Caco-2 (cell line): ENCODE results near the gene CDON. TPM values are rescaled to one million over a fixed set of nuclear protein-coding genes. Genes with fewer than 3 reads are reported as not detected.
A peak's percentile ranks its signal among the peaks of the same experiment; 100 is the strongest.

Source experiments
- BruUV-seq: library from RNA; stranded (reverse); fragments of 400-500 nt; replicated peaks from 2 replicates; lab custom pipeline; 2021; lab: Mats Ljungman, UMichigan
- CTCF ChIA-PET: fragments of 300-600 bp; sonication (Branson Sonifier 250); formaldehyde crosslinking; loops from one replicate; lab custom pipeline; 2022; ENCODE audit warnings: antibody characterized with exemption; lab: Charles Lee
- POLR2A ChIA-PET: fragments of 300-600 bp; sonication (Branson Sonifier 250); formaldehyde crosslinking; loops from one replicate; lab custom pipeline; 2022; ENCODE audit warnings: antibody characterized with exemption; lab: Charles Lee
- DNase-seq, 2 experiments: peaks; one replicate each; pipeline versions ENCODE4 v3.0.0 to v3.0.0-alpha.2; 2020 to 2022
- H3K27me3 ChIP-seq: replicated peaks from 2 replicates; pipeline ENCODE4 v1.6.0; 2011; ENCODE audit warnings: low read length; ENCODE audit not compliant: control insufficient read depth, insufficient read depth
- H3K36me3 ChIP-seq: 2 replicates; pipeline ENCODE4 v1.5.1; 2011; ENCODE audit warnings: low read length; ENCODE audit not compliant: control insufficient read depth, insufficient read depth
- H3K4me1 ChIP-seq: fragments of 250-450 bp; sonication (Bioruptor Pico); 2 replicates; pipeline ENCODE4 v1.5.1; 2020; ENCODE audit warnings: mild to moderate bottlenecking
- H3K4me3 ChIP-seq: 2 replicates; pipeline ENCODE4 v1.5.1; 2011; ENCODE audit warnings: low read depth, mild to moderate bottlenecking, control low read depth, low read length
- H3K9me3 ChIP-seq: fragments of 250-450 bp; sonication (Bioruptor Pico); 2 replicates; pipeline ENCODE4 v1.5.1; 2020; ENCODE audit warnings: mild to moderate bottlenecking, moderate library complexity
- H3K27ac Mint-ChIP-seq: one replicate; pipeline ENCODE4 v1.8.0; 2022; ENCODE audit warnings: mixed read lengths; ENCODE audit not compliant: unreplicated experiment
- H3K27me3 Mint-ChIP-seq: one replicate; pipeline ENCODE4 v1.8.0; 2022; ENCODE audit warnings: mixed read lengths; ENCODE audit not compliant: insufficient read depth, unreplicated experiment
- H3K36me3 Mint-ChIP-seq: one replicate; pipeline ENCODE4 v1.8.0; 2022; ENCODE audit warnings: mild to moderate bottlenecking, mixed read lengths; ENCODE audit not compliant: insufficient read depth, unreplicated experiment
- H3K4me1 Mint-ChIP-seq: one replicate; pipeline ENCODE4 v1.8.0; 2022; ENCODE audit warnings: low read depth, mixed read lengths; ENCODE audit not compliant: unreplicated experiment
- H3K4me3 Mint-ChIP-seq: one replicate; pipeline ENCODE4 v1.8.0; 2022; ENCODE audit warnings: mild to moderate bottlenecking, moderate library complexity, mixed read lengths; ENCODE audit not compliant: unreplicated experiment
- H3K9me3 Mint-ChIP-seq: one replicate; pipeline ENCODE4 v1.8.0; 2022; ENCODE audit warnings: mixed read lengths; ENCODE audit not compliant: unreplicated experiment
- intact Hi-C: fragments of 100-400 bp; cut with micrococcal nuclease; formaldehyde crosslinking; loops from one replicate; pipeline ENCODE4 v1.10.0; 2022; ENCODE audit not compliant: unreplicated experiment
- total RNA-seq: library from RNA; stranded (reverse); gene quantifications from 2 replicates; pipeline ENCODE4 v1.2.3, GENCODE V29; 2022
- TF ChIP-seq, protein P1 (sequence below), 2 experiments: fragments of 200-600 bp in 1 of 2; IDR thresholded peaks; 1 replicate in 1 of 2; 2 replicates in 1 of 2; pipeline versions ENCODE4 v1.5.1 to v1.8.0; 2011 to 2022; ENCODE audit warnings: antibody characterized with exemption in 1 of 2, control low read depth in 1 of 2, inconsistent platforms in 1 of 2, low read depth in 1 of 2, low read length in 1 of 2, mild to moderate bottlenecking in 1 of 2, moderate library complexity in 1 of 2; ENCODE audit not compliant: insufficient read depth in 1 of 2, severe bottlenecking in 1 of 2, unreplicated experiment in 1 of 2

Gene CDON
- total RNA-seq, 1 experiment from 2014 or later = 6.8 TPM

DNA sequence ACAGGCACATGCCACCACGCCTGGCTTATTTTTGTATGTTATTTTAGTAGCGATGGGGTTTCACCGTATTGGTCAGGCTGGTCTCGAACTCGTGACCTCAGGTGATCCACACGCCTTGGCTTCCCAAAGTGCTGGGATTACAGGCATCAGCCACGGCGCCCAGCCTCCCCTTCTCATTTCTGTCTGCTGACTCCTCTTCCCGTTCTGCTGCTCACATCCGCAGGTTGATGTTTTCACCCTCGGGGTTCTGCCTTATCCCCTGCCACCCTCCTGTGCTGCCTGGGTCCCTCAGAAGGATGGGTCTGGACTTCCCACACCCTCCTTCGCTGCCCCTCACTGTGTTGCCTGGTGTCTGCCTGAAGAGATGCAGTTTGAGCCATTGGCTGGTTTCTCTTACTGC lies 136.0 kb downstream of the CDON start:
- ChIA-PET CTCF (no interaction called here), POLR2A (no interaction called here)
- Mint-ChIP-seq H3K4me3 (no peak overlapping the region), H3K9me3 (no peaks in the 10 kb centered on the region), H3K4me1 (no peaks in the 10 kb centered on the region), H3K27ac (no peak overlapping the region), H3K36me3 (no peaks in the 10 kb centered on the region), H3K27me3 (peaks cover 18% of the 10 kb centered on the region)
- intact Hi-C loops = no loop called here
- DNase-seq = no peak
- TF ChIP-seq, protein P1, sequence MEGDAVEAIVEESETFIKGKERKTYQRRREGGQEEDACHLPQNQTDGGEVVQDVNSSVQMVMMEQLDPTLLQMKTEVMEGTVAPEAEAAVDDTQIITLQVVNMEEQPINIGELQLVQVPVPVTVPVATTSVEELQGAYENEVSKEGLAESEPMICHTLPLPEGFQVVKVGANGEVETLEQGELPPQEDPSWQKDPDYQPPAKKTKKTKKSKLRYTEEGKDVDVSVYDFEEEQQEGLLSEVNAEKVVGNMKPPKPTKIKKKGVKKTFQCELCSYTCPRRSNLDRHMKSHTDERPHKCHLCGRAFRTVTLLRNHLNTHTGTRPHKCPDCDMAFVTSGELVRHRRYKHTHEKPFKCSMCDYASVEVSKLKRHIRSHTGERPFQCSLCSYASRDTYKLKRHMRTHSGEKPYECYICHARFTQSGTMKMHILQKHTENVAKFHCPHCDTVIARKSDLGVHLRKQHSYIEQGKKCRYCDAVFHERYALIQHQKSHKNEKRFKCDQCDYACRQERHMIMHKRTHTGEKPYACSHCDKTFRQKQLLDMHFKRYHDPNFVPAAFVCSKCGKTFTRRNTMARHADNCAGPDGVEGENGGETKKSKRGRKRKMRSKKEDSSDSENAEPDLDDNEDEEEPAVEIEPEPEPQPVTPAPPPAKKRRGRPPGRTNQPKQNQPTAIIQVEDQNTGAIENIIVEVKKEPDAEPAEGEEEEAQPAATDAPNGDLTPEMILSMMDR (IDR thresholded peaks at IDR 0.05; ENCODE audit: insufficient read depth in 1 of 2, low read depth in 1 of 2, low read length in 1 of 2, severe bottlenecking in 1 of 2, unreplicated experiment in 1 of 2) = no peak
- no peaks in the 10 kb centered on the region for H3K9me3 ChIP-seq
- H3K27me3 ChIP-seq = no peaks in the 10 kb centered on the region
- BruUV-seq = no TSS peak
- H3K4me1 ChIP-seq = no peaks in the 10 kb centered on the region
- no peak overlapping the region for H3K4me3 ChIP-seq
- no peaks in the 10 kb centered on the region for H3K36me3 ChIP-seq

DNA sequence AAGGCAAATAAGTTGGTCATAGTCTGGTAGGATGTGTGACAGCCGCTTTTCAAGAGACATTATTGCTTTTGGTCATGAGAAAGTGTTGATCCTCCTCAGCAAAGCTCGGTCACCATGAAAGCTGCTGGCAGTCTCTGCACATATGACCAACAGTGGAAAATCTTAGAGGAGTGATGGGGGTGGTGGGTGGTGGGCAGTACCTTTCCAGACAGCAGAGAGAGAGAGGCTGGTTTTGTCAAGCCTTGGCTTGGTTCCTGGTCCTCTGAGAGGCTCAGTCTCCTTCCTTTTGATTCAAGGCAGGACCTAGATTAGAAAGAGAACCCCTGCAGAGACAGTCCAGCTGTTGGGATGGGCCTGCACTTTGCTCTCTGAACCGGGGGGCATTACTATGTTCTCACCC lies 136.9 kb downstream of the CDON start:
- TF ChIP-seq, protein P1 (IDR thresholded peaks at IDR 0.05; ENCODE audit: insufficient read depth in 1 of 2, low read depth in 1 of 2, low read length in 1 of 2, severe bottlenecking in 1 of 2, unreplicated experiment in 1 of 2) = no peak
- no TSS peak for BruUV-seq
- H3K27me3 Mint-ChIP-seq = peaks cover 18% of the 10 kb centered on the region
- Histone ChIP-seq H3K4me3 (no peak overlapping the region), H3K4me1 (no peaks in the 10 kb centered on the region), H3K27me3 (no peaks in the 10 kb centered on the region), H3K36me3 (no peaks in the 10 kb centered on the region), H3K9me3 (no peaks in the 10 kb centered on the region)
- H3K9me3 Mint-ChIP-seq = no peaks in the 10 kb centered on the region
- ChIA-PET CTCF (interaction anchor here (0.5 to 1.0 kb wide), 3 partner anchors 136 to 947 kb away, joined by 3 to 4 read pairs (median 4); no protein-coding TSS in a partner anchor), POLR2A (no interaction called here)
- no peaks in the 10 kb centered on the region for H3K36me3 Mint-ChIP-seq
- intact Hi-C loops = no loop called here
- H3K4me1 Mint-ChIP-seq = no peaks in the 10 kb centered on the region
- DNase-seq = no peak
- no peak overlapping the region for H3K4me3 Mint-ChIP-seq
- no peak overlapping the region for H3K27ac Mint-ChIP-seq

DNA sequence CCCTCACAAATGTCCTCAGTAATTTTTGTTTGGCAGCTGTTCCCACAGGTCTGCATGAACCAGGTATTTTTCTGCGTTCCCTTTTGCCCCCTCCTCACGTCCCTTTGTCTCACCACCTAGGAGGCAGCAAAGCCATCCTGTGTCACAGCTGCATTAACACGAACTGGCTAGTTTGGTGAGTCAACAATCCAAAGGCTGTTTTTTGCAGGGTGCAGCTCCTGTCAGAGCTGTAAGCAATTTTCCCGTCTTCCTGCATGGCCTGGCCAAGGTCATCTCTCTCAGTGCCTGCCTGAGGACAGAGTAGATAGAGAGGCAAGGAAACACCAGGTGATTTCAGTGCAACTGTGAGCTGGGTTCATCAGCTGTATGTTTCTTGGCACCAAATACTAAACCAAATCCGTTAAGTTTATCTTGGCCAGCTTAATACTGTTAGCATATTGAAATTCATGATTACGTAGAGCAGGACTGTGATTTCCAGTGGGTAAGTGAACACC lies 137.4 kb downstream of the CDON start:
- H3K4me3 ChIP-seq = no peak overlapping the region
- no peaks in the 10 kb centered on the region for H3K36me3 Mint-ChIP-seq
- CTCF ChIA-PET = interaction anchor here (0.9 to 1.0 kb wide), 3 partner anchors 17 to 268 kb away, joined by 3 to 4 read pairs (median 4); no protein-coding TSS in a partner anchor
- TF ChIP-seq, protein P1 (IDR thresholded peaks at IDR 0.05; ENCODE audit: insufficient read depth in 1 of 2, low read depth in 1 of 2, low read length in 1 of 2, severe bottlenecking in 1 of 2, unreplicated experiment in 1 of 2) = peak in 1 of 2 experiments; percentile 40
- H3K9me3 ChIP-seq = no peaks in the 10 kb centered on the region
- H3K27me3 Mint-ChIP-seq = peaks cover 20% of the 10 kb centered on the region
- H3K36me3 ChIP-seq = no peaks in the 10 kb centered on the region
- no peaks in the 10 kb centered on the region for H3K4me1 Mint-ChIP-seq
- DNase-seq = no peak
- BruUV-seq = no TSS peak
- H3K27ac Mint-ChIP-seq = no peak overlapping the region
- no peaks in the 10 kb centered on the region for H3K4me1 ChIP-seq
- H3K27me3 ChIP-seq = no peaks in the 10 kb centered on the region
- H3K9me3 Mint-ChIP-seq = no peaks in the 10 kb centered on the region
- intact Hi-C loops = no loop called here
- POLR2A ChIA-PET = no interaction called here
- no peak overlapping the region for H3K4me3 Mint-ChIP-seq
